H1 (cell line): ENCODE data around the gene RERE. TPM values are rescaled to one million over a fixed set of nuclear protein-coding genes. Genes with fewer than 3 reads are reported as not detected.

Source experiments
- CTCF ChIA-PET: fragments of 300-600 bp; sonication (Branson Sonifier 250); formaldehyde crosslinking; loops from one replicate; lab custom pipeline; 2021; ENCODE audit not compliant: partially characterized antibody; lab: Charles Lee
- POLR2A ChIA-PET: fragments of 300-600 bp; sonication (Branson Sonifier 250); formaldehyde crosslinking; loops from one replicate; lab custom pipeline; 2021; ENCODE audit warnings: inconsistent platforms; ENCODE audit not compliant: partially characterized antibody; lab: Charles Lee
- DNase-seq, 2 experiments: peaks; one replicate each; pipeline versions ENCODE4 v3.0.0 to v3.0.0-alpha.2; 2010 to 2022; ENCODE audit warnings: low spot score in 2 of 2, low read depth in 1 of 2, mixed read lengths in 1 of 2
- FAIRE-seq: peaks from 2 replicates; lab custom pipeline; 2011; peaks lifted over from hg19 to GRCh38; lab: Jason Lieb, UNC
- H2AFZ ChIP-seq: 2 replicates; pipeline ENCODE4 v1.8.1; 2012; ENCODE audit warnings: low read length, inconsistent platforms
- H2AK5ac ChIP-seq: 2 replicates; pipeline ENCODE4 v1.6.1; 2013; ENCODE audit warnings: low read depth, low read length
- H2BK120ac ChIP-seq: replicated peaks from 2 replicates; pipeline ENCODE3; 2013; ENCODE audit warnings: low read depth, low read length, inconsistent platforms
- H2BK12ac ChIP-seq: 2 replicates; pipeline ENCODE4 v1.6.1; 2013; ENCODE audit warnings: low read depth, low read length
- H2BK15ac ChIP-seq: 2 replicates; pipeline ENCODE4 v1.6.1; 2013; ENCODE audit warnings: low read length
- H2BK20ac ChIP-seq: 2 replicates; pipeline ENCODE4 v1.6.1; 2013; ENCODE audit warnings: low read length
- H2BK5ac ChIP-seq: 2 replicates; pipeline ENCODE4 v1.6.1; 2013; ENCODE audit warnings: low read depth, low read length
- H3K14ac ChIP-seq: 2 replicates; pipeline ENCODE4 v1.6.1; 2013; ENCODE audit warnings: inconsistent platforms; ENCODE audit not compliant: insufficient read length
- H3K18ac ChIP-seq: 2 replicates; pipeline ENCODE4 v1.6.1; 2013; ENCODE audit warnings: low read length; ENCODE audit errors: extremely low read depth
- H3K23ac ChIP-seq: 2 replicates; pipeline ENCODE4 v1.6.1; 2013; ENCODE audit warnings: inconsistent platforms; ENCODE audit not compliant: insufficient read length
- H3K23me2 ChIP-seq: 2 replicates; pipeline ENCODE4 v1.6.1; 2013; ENCODE audit warnings: low read depth, low read length
- H3K27ac ChIP-seq: 2 replicates; pipeline ENCODE4 v1.6.1; 2011; ENCODE audit warnings: low read depth, low read length, inconsistent platforms
- H3K27me3 ChIP-seq, 4 experiments: replicated peaks in 1 of 4; 1 replicate in 1 of 4; 2 replicates in 3 of 4; pipeline versions ENCODE4 v1.6.1 to v1.8.1; 2011 to 2013; ENCODE audit warnings: low read length in 3 of 4, mild to moderate bottlenecking in 3 of 4, inconsistent platforms in 2 of 4, mixed read lengths in 2 of 4, moderate library complexity in 1 of 4; ENCODE audit not compliant: control insufficient read depth in 3 of 4, insufficient read depth in 3 of 4; ENCODE audit errors: extremely low read depth in 1 of 4
- H3K36me3 ChIP-seq, 4 experiments: 2 replicates each; pipeline versions ENCODE4 v1.6.1 to v1.8.1; 2011 to 2013; ENCODE audit warnings: mild to moderate bottlenecking in 4 of 4, low read length in 3 of 4, moderate library complexity in 2 of 4, control low read depth in 1 of 4, inconsistent platforms in 1 of 4; ENCODE audit not compliant: insufficient read depth in 4 of 4, control insufficient read depth in 2 of 4
- H3K4ac ChIP-seq: replicated peaks from 2 replicates; pipeline ENCODE3; 2013; ENCODE audit warnings: low read length, low read depth, mixed read lengths, inconsistent platforms; ENCODE audit not compliant: insufficient read length
- H3K4me1 ChIP-seq, 4 experiments: replicated peaks in 1 of 4; 1 replicate in 1 of 4; 2 replicates in 3 of 4; pipeline versions ENCODE4 v1.6.1 to v1.8.1; 2011 to 2013; ENCODE audit warnings: low read length in 3 of 4, inconsistent platforms in 2 of 4, mixed read lengths in 1 of 4; ENCODE audit not compliant: insufficient read depth in 4 of 4, control insufficient read depth in 3 of 4
- H3K4me2 ChIP-seq, 2 experiments: 2 replicates each; pipeline versions ENCODE4 v1.6.1 to v1.8.1; 2011 to 2013; ENCODE audit warnings: low read depth in 2 of 2, low read length in 2 of 2, control low read depth in 1 of 2, inconsistent platforms in 1 of 2, mild to moderate bottlenecking in 1 of 2; ENCODE audit not compliant: insufficient read depth in 1 of 2
- H3K4me3 ChIP-seq, 4 experiments: fragments of 200-600, 300-600 bp in 1 of 4; sonication (generic), shearing (Covaris generic), sonication (Bioruptor Twin) in 1 of 4; 2 replicates each; pipeline versions ENCODE4 v1.5.1 to v1.8.1; 2011 to 2016; ENCODE audit warnings: low read length in 4 of 4, low read depth in 3 of 4, control low read depth in 2 of 4, inconsistent platforms in 2 of 4, mild to moderate bottlenecking in 2 of 4, mixed read lengths in 1 of 4, moderate library complexity in 1 of 4; ENCODE audit not compliant: insufficient read depth in 2 of 4; ENCODE audit errors: extremely low read depth in 1 of 4
- H3K56ac ChIP-seq: replicated peaks from 2 replicates; pipeline ENCODE3; 2013; ENCODE audit warnings: low read depth, mild to moderate bottlenecking, mixed read lengths, low read length, inconsistent platforms; ENCODE audit not compliant: insufficient read length
- H3K79me1 ChIP-seq: 2 replicates; pipeline ENCODE4 v1.6.1; 2013; ENCODE audit warnings: low read depth, low read length, control low read depth
- H3K79me2 ChIP-seq, 2 experiments: 2 replicates each; pipeline versions ENCODE4 v1.6.1 to v1.8.1; 2012 to 2013; ENCODE audit warnings: low read length in 2 of 2, mild to moderate bottlenecking in 2 of 2, inconsistent platforms in 1 of 2; ENCODE audit not compliant: insufficient read depth in 2 of 2, control insufficient read depth in 1 of 2
- H3K9ac ChIP-seq, 4 experiments: replicated peaks in 1 of 4; 1 replicate in 1 of 4; 2 replicates in 3 of 4; pipeline versions ENCODE4 v1.6.1 to v1.8.1; 2011 to 2013; ENCODE audit warnings: low read depth in 3 of 4, low read length in 3 of 4, control low read depth in 2 of 4, mild to moderate bottlenecking in 2 of 4, moderate library complexity in 2 of 4, inconsistent platforms in 1 of 4; ENCODE audit errors: extremely low read depth in 1 of 4
- H3K9me3 ChIP-seq, 2 experiments: 2 replicates each; pipeline versions ENCODE4 v1.6.1 to v1.8.1; 2012 to 2013; ENCODE audit warnings: mild to moderate bottlenecking in 2 of 2, moderate library complexity in 2 of 2, control low read depth in 1 of 2, inconsistent platforms in 1 of 2, low read depth in 1 of 2, low read length in 1 of 2, mixed read lengths in 1 of 2; ENCODE audit not compliant: insufficient read depth in 2 of 2
- H4K20me1 ChIP-seq, 2 experiments: replicated peaks in 1 of 2; 2 replicates each; pipeline versions ENCODE3 to v1.8.1; 2011 to 2013; ENCODE audit warnings: inconsistent platforms in 2 of 2, low read length in 2 of 2, mild to moderate bottlenecking in 1 of 2; ENCODE audit not compliant: insufficient read depth in 2 of 2, control insufficient read depth in 1 of 2
- H4K5ac ChIP-seq: 2 replicates; pipeline ENCODE4 v1.6.1; 2013; ENCODE audit warnings: low read length, low read depth, mixed read lengths, inconsistent platforms; ENCODE audit not compliant: insufficient read length
- H4K8ac ChIP-seq: 2 replicates; pipeline ENCODE4 v1.8.0; 2013; ENCODE audit warnings: mild to moderate bottlenecking, moderate library complexity, low read length, inconsistent platforms; ENCODE audit not compliant: insufficient read depth; ENCODE audit errors: extremely low read depth
- H4K91ac ChIP-seq: replicated peaks from 2 replicates; pipeline ENCODE3; 2013; ENCODE audit warnings: low read length, mixed read lengths, inconsistent platforms; ENCODE audit not compliant: insufficient read length
- ATF3 ChIP-seq: IDR thresholded peaks from 2 replicates; pipeline ENCODE4 v1.6.1; 2011; ENCODE audit warnings: low read depth, mild to moderate bottlenecking, low read length; ENCODE audit not compliant: insufficient read depth
- BACH1 ChIP-seq: IDR thresholded peaks from 2 replicates; pipeline ENCODE4 v1.6.1; 2012; ENCODE audit warnings: low read length, improper control_type of control experiment
- CBX5 ChIP-seq: fragments of 300-800, 300-1000 bp; sonication (generic); IDR thresholded peaks from 2 replicates; pipeline ENCODE4 v1.7.1; 2016; ENCODE audit warnings: antibody characterized with exemption, low read length, low read depth
- CHD2 ChIP-seq: IDR thresholded peaks from 2 replicates; pipeline ENCODE4 v1.6.1; 2012; ENCODE audit warnings: low read length, improper control_type of control experiment
- E2F6 ChIP-seq: IDR thresholded peaks from 2 replicates; pipeline ENCODE4 v1.6.1; 2012; ENCODE audit warnings: inconsistent platforms
- FOSL1 ChIP-seq: IDR thresholded peaks from 2 replicates; pipeline ENCODE4 v1.6.1; 2011; ENCODE audit warnings: mild to moderate bottlenecking, low read depth, low read length, moderate library complexity; ENCODE audit not compliant: insufficient read depth
- MAFK ChIP-seq: IDR thresholded peaks from 2 replicates; pipeline ENCODE4 v1.6.1; 2012; ENCODE audit warnings: low read depth, mild to moderate bottlenecking, improper control_type of control experiment, low read length
- MAX ChIP-seq: IDR thresholded peaks from 2 replicates; pipeline ENCODE4 v1.6.1; 2012; ENCODE audit warnings: inconsistent platforms
- POU5F1 ChIP-seq: IDR thresholded peaks from 2 replicates; pipeline ENCODE4 v1.6.1; 2011; ENCODE audit warnings: low read depth, mild to moderate bottlenecking, low read length, moderate library complexity
- SAP30 ChIP-seq: fragments of 300-600 bp; sonication (generic); IDR thresholded peaks from 2 replicates; pipeline ENCODE4 v1.7.1; 2012; ENCODE audit warnings: low read length, moderate library complexity, mild to moderate bottlenecking, inconsistent platforms; ENCODE audit not compliant: insufficient read depth, insufficient replicate concordance
- SIX5 ChIP-seq: IDR thresholded peaks from 2 replicates; pipeline ENCODE4 v1.6.1; 2011; ENCODE audit warnings: mild to moderate bottlenecking, low read depth, low read length
- WGBS, 2 experiments: shearing (Covaris generic) in 1 of 2; methylation state at CpG; one replicate each; pipeline versions ENCODE4 v1.1.6 to v1.1.7; 2013 to 2015; ENCODE audit warnings: low lambda C conversion rate in 2 of 2, mixed read lengths in 2 of 2, inconsistent platforms in 1 of 2, low coverage in 1 of 2, missing lambda C conversion rate in 1 of 2; ENCODE audit not compliant: insufficient replicate concordance in 2 of 2, insufficient coverage in 1 of 2, insufficient read length in 1 of 2; ENCODE audit errors: extremely low coverage in 1 of 2, missing lambda C conversion rate in 1 of 2; 5-methylcytosine and 5-hydroxymethylcytosine counted together
- polyA plus RNA-seq, 7 experiments: library from polyadenylated mRNA; depleted of rRNA in 3 of 7; stranded (reverse) in 5 of 7; unstranded in 2 of 7; fragments of >200 nt in 5 of 7; fragments of 200-250 nt in 2 of 7; gene quantifications; 1 replicate in 5 of 7; 2 replicates in 1 of 7; 4 replicates in 1 of 7; pipeline versions ENCODE4 v1.2.1 to v1.2.3, GENCODE V29; 2011 to 2013; ENCODE audit warnings: missing spikeins in 2 of 7, mixed read lengths in 2 of 7
- total RNA-seq: library from RNA; stranded (reverse); fragmentation: NEBNext Ultra II Directional; extraction: Animal tissue kit (Norgen Biotek cat#: 25700); gene quantifications from 2 replicates; pipeline ENCODE4 v1.2.1, GENCODE V29; 2021

Gene RERE
- total and polyA plus RNA-seq, 2 of the 8 experiments (the other 6 are each of a cell fraction or from before 2014, with no cell fraction given) = 15.3 to 142 TPM

- H3K9ac ChIP-seq = no peak overlapping the region
- H3K4me2 ChIP-seq = no peak overlapping the region
- no peaks in the 10 kb centered on the region for H3K27me3 ChIP-seq
- no peak overlapping the region for H4K91ac ChIP-seq
- H3K79me1 ChIP-seq = peaks cover 3% of the 10 kb centered on the region; the same call in 1 of the 2 replicates
- H3K18ac ChIP-seq = no peak overlapping the region
- peaks cover 14 to 52% (median 43%) of the 10 kb centered on the region in 4 experiments for H3K36me3 ChIP-seq
- H2BK15ac ChIP-seq = no peak overlapping the region
- H3K4ac ChIP-seq = no peak overlapping the region
- 93% methylated on average over 20 of the region's 24 CpGs; no CpG with 5 or more reads in 1 of the 2 experiments for WGBS, 2 experiments
- H3K23me2 ChIP-seq = no peaks in the 10 kb centered on the region
- H3K27ac ChIP-seq = no peak overlapping the region
- H2AK5ac ChIP-seq = no peak overlapping the region
- H4K5ac ChIP-seq = no peak overlapping the region
- no peak overlapping the region for H3K23ac ChIP-seq
- no peaks in the 10 kb centered on the region for H3K9me3 ChIP-seq
- no peak overlapping the region for H3K4me3 ChIP-seq
- no peak overlapping the region for H2BK120ac ChIP-seq
- FAIRE-seq (no peak), DNase-seq (no peak)
- no peak overlapping the region for H2AFZ ChIP-seq
- no peak overlapping the region for H2BK20ac ChIP-seq
- H4K8ac ChIP-seq = no peak overlapping the region
- peaks cover 0 to 4% (median 1%) of the 10 kb centered on the region in 4 experiments; a peak in 2 of 7 replicates for H3K4me1 ChIP-seq
- POLR2A ChIA-PET = no interaction called here
- H2BK5ac ChIP-seq = no peak overlapping the region
- H3K56ac ChIP-seq = no peak overlapping the region
- H2BK12ac ChIP-seq = no peak overlapping the region
- H3K79me2 ChIP-seq = no peaks in the 10 kb centered on the region; a peak in 1 of 4 replicates
- CTCF ChIA-PET = interaction anchor here (0.6 to 1.2 kb wide), 2 partner anchors 40 to 716 kb away, joined by 3 read pairs; no protein-coding TSS in a partner anchor
- no peak overlapping the region for H3K14ac ChIP-seq
- peaks cover 9 to 13% of the 10 kb centered on the region in 2 experiments for H4K20me1 ChIP-seq
- TF ChIP-seq E2F6 (no peak), SIX5 (no peak), ATF3 (no peak), SAP30 (no peak), CBX5 (no peak), CHD2 (no peak), MAX (no peak), BACH1 (no peak), FOSL1 (no peak), MAFK (no peak), POU5F1 (no peak)
These were observed 461.8 kb downstream of the RERE start for GRCh38 chr1:8355439-8356255.
